ENCODE data around the gene NPAS3.

- no peak for TF ChIP-seq SP1 (IDR thresholded peaks at IDR 0.05; ENCODE audit: low read depth)
- TF ChIP-seq, protein P1, sequence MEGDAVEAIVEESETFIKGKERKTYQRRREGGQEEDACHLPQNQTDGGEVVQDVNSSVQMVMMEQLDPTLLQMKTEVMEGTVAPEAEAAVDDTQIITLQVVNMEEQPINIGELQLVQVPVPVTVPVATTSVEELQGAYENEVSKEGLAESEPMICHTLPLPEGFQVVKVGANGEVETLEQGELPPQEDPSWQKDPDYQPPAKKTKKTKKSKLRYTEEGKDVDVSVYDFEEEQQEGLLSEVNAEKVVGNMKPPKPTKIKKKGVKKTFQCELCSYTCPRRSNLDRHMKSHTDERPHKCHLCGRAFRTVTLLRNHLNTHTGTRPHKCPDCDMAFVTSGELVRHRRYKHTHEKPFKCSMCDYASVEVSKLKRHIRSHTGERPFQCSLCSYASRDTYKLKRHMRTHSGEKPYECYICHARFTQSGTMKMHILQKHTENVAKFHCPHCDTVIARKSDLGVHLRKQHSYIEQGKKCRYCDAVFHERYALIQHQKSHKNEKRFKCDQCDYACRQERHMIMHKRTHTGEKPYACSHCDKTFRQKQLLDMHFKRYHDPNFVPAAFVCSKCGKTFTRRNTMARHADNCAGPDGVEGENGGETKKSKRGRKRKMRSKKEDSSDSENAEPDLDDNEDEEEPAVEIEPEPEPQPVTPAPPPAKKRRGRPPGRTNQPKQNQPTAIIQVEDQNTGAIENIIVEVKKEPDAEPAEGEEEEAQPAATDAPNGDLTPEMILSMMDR (IDR thresholded peaks at IDR 0.05 in 2 of 3, conservative IDR thresholded peaks at IDR 0.05 in 1 of 3; ENCODE audit: borderline replicate concordance in 1 of 3, insufficient read depth in 1 of 3, low read depth in 2 of 3, low read length in 2 of 3): no peak
- TF ChIP-seq EZH2 (IDR thresholded peaks at IDR 0.05): no peak
- no peak for TF ChIP-seq POLR2A (IDR thresholded peaks at IDR 0.05; ENCODE audit: borderline replicate concordance, extremely low read depth, insufficient read depth, insufficient read length)
- TF ChIP-seq EZH2phosphoT487 (IDR thresholded peaks at IDR 0.05; ENCODE audit: borderline replicate concordance): no peak
- TF ChIP-seq POLR2AphosphoS5 (IDR thresholded peaks at IDR 0.05; ENCODE audit: low read depth, low read length): no peak
- TF ChIP-seq CBX3 (IDR thresholded peaks at IDR 0.05; ENCODE audit: low read depth): no peak
Measured at GRCh38 chr14:33206981-33207380, 268.3 kb downstream of the NPAS3 start.
